GM23248 (cell line): ENCODE measurements around the gene CNOT10. TPM values are rescaled to one million over a fixed set of nuclear protein-coding genes. Genes with fewer than 3 reads are reported as not detected.
A peak's percentile ranks its signal among the peaks of the same experiment; 100 is the strongest.

Experiments
- DNase-seq: peaks from one replicate; pipeline ENCODE4 v3.0.0-alpha.2; 2015
- H2AFZ ChIP-seq: fragments of 200-600 bp; sonication (generic); 2 replicates; pipeline ENCODE4 v1.6.1; 2016; ENCODE audit warnings: antibody characterized with exemption
- H3F3A ChIP-seq: fragments of 200-600 bp; sonication (generic); 2 replicates; pipeline ENCODE4 v1.6.1; 2016; ENCODE audit warnings: mild to moderate bottlenecking, antibody characterized with exemption, mixed run types; ENCODE audit not compliant: insufficient read depth
- H3K27ac ChIP-seq: fragments of 200-600 bp; sonication (generic); 2 replicates; pipeline ENCODE4 v1.5.1; 2016; ENCODE audit warnings: mild to moderate bottlenecking
- H3K27me3 ChIP-seq: fragments of 200-600 bp; sonication (generic); replicated peaks from 2 replicates; pipeline ENCODE4 v1.6.1; 2016; ENCODE audit warnings: mild to moderate bottlenecking; ENCODE audit not compliant: insufficient read depth
- H3K36me3 ChIP-seq: fragments of 200-600 bp; sonication (generic); 2 replicates; pipeline ENCODE4 v1.6.1; 2016; ENCODE audit warnings: low read depth, mild to moderate bottlenecking
- H3K4me1 ChIP-seq: fragments of 200-600 bp; sonication (generic); 2 replicates; pipeline ENCODE4 v1.6.1; 2016; ENCODE audit warnings: mild to moderate bottlenecking; ENCODE audit not compliant: insufficient read depth
- H3K4me2 ChIP-seq: fragments of 200-600 bp; sonication (generic); one replicate; pipeline ENCODE4 v1.6.1; 2016; ENCODE audit warnings: mild to moderate bottlenecking; ENCODE audit not compliant: unreplicated experiment
- H3K4me3 ChIP-seq: fragments of 200-600 bp; sonication (generic); 2 replicates; pipeline ENCODE4 v1.5.1; 2016; ENCODE audit warnings: mild to moderate bottlenecking
- H3K79me2 ChIP-seq: fragments of 200-600 bp; sonication (generic); 2 replicates; pipeline ENCODE4 v1.6.1; 2016; ENCODE audit warnings: mild to moderate bottlenecking; ENCODE audit not compliant: insufficient read depth
- H3K9ac ChIP-seq: fragments of 200-600 bp; sonication (generic); 2 replicates; pipeline ENCODE4 v1.6.1; 2016; ENCODE audit warnings: mild to moderate bottlenecking
- H3K9me2 ChIP-seq: fragments of 200-600 bp; sonication (generic); 2 replicates; pipeline ENCODE4 v1.6.1; 2016; ENCODE audit warnings: mixed run types, mild to moderate bottlenecking, moderate library complexity; ENCODE audit not compliant: insufficient read depth
- H3K9me3 ChIP-seq: fragments of 200-600 bp; sonication (generic); one replicate; pipeline ENCODE4 v1.6.1; 2017; ENCODE audit warnings: low read depth
- H4K20me1 ChIP-seq: fragments of 200-600 bp; sonication (generic); 2 replicates; pipeline ENCODE4 v1.6.0; 2016; ENCODE audit not compliant: insufficient read depth
- EZH2 ChIP-seq: fragments of 200-600 bp; sonication (generic); IDR thresholded peaks from 2 replicates; pipeline ENCODE4 v1.6.1; 2018; ENCODE audit warnings: antibody characterized with exemption, mild to moderate bottlenecking; ENCODE audit not compliant: insufficient read depth, poor library complexity, severe bottlenecking
- EZH2phosphoT487 ChIP-seq: fragments of 200-600 bp; sonication (generic); IDR thresholded peaks from 2 replicates; pipeline ENCODE4 v1.6.1; 2018; ENCODE audit warnings: antibody characterized with exemption, moderate library complexity, mild to moderate bottlenecking, low read depth; ENCODE audit not compliant: insufficient read depth
- WGBS, 2 experiments: methylation state at CpG; one replicate each; pipeline ENCODE4 v1.1.6; 2015 to 2017; ENCODE audit warnings: low lambda C conversion rate in 2 of 2, low coverage in 1 of 2; ENCODE audit errors: missing lambda C conversion rate in 2 of 2; 5-methylcytosine and 5-hydroxymethylcytosine counted together
- in situ Hi-C: fragments of 300-500 bp; cut with MboI; formaldehyde crosslinking; loops from 2 replicates; pipeline ENCODE4 v1.15.0; 2020
- polyA plus RNA-seq: library from polyadenylated mRNA; unstranded; fragments of >200 nt; fragmentation: Nextera tagmentation; extraction: Ambion mirVana; gene quantifications from 2 replicates; pipeline ENCODE4 v1.2.1, GENCODE V29; 2016
- total RNA-seq: library from RNA; depleted of rRNA; stranded (reverse); fragments of >200 nt; shearing (Covaris generic); gene quantifications from 2 replicates; pipeline ENCODE4 v1.2.3, GENCODE V29; 2014

The CNOT10 gene
- total and polyA plus RNA-seq, 2 experiments from 2014 or later, result 18.3 to 19.5 TPM

- TF ChIP-seq EZH2phosphoT487 (no peak), EZH2 (no peak)
- H3K27ac ChIP-seq, result no peak overlapping the region
Observed at GRCh38 chr3:32698506-32698905, 13.5 kb downstream of the CNOT10 start.

GRCh38 chr3:32699429-32699828 is 14.4 kb downstream of the CNOT10 start:
- Histone ChIP-seq H3K9ac (no peak overlapping the region), H3K4me2 (no peak overlapping the region), H3K4me3 (no peak overlapping the region), H3K9me3 (no peaks in the 10 kb centered on the region), H3K27ac (no peak overlapping the region), H4K20me1 (no peaks in the 10 kb centered on the region), H3K79me2 (peaks cover 87% of the 10 kb centered on the region), H3K27me3 (no peaks in the 10 kb centered on the region), H3K9me2 (no peaks in the 10 kb centered on the region), H2AFZ (no peak overlapping the region), H3K36me3 (no peaks in the 10 kb centered on the region), H3K4me1 (no peaks in the 10 kb centered on the region), H3F3A (no peaks in the 10 kb centered on the region)
- TF ChIP-seq EZH2phosphoT487 (no peak), EZH2 (no peak)
- in situ Hi-C loops, result no loop called here
- 90 to 96% methylated on average over 2 of the region's 2 CpGs for WGBS, 2 experiments
- DNase-seq, result no peak

More at GRCh38 chr3:32698506-32698905, 13.5 kb downstream of the CNOT10 start:
- no peak overlapping the region for H3K4me3 ChIP-seq
- no peaks in the 10 kb centered on the region for H4K20me1 ChIP-seq
- 0 out of 2 replicates have a peak, but pooled peaks cover 4% of the 10 kb centered on the region for H3K36me3 ChIP-seq
- H3K4me1 ChIP-seq, result no peaks in the 10 kb centered on the region
- in situ Hi-C loops, result no loop called here
- H3F3A ChIP-seq, result no peaks in the 10 kb centered on the region
- H3K9me2 ChIP-seq, result no peaks in the 10 kb centered on the region
- no peaks in the 10 kb centered on the region for H3K27me3 ChIP-seq
- no peaks in the 10 kb centered on the region for H3K9me3 ChIP-seq
- H3K79me2 ChIP-seq, result peaks cover 93% of the 10 kb centered on the region
- H2AFZ ChIP-seq, result no peak overlapping the region
- no peak overlapping the region for H3K4me2 ChIP-seq
- no peak for DNase-seq
- WGBS, 2 experiments, result 55 to 58% methylated on average over 2 of the region's 2 CpGs
- H3K9ac ChIP-seq, result no peak overlapping the region

GRCh38 chr3:32700244-32700643 is 15.3 kb downstream of the CNOT10 start:
- no peaks in the 10 kb centered on the region for H3K9me2 ChIP-seq
- no peaks in the 10 kb centered on the region for H3F3A ChIP-seq
- H3K36me3 ChIP-seq, result no peaks in the 10 kb centered on the region
- H2AFZ ChIP-seq, result no peak overlapping the region
- H3K9ac ChIP-seq, result no peak overlapping the region
- no peaks in the 10 kb centered on the region for H3K4me1 ChIP-seq
- no peaks in the 10 kb centered on the region for H4K20me1 ChIP-seq
- H3K27me3 ChIP-seq, result no peaks in the 10 kb centered on the region
- in situ Hi-C loops, result no loop called here
- no peak overlapping the region for H3K4me3 ChIP-seq
- peaks cover 79% of the 10 kb centered on the region for H3K79me2 ChIP-seq
- DNase-seq, result no peak
- TF ChIP-seq EZH2phosphoT487 (no peak), EZH2 (no peak)
- no peak overlapping the region for H3K27ac ChIP-seq
- H3K9me3 ChIP-seq, result no peaks in the 10 kb centered on the region
- 79 to 81% methylated on average over 6 of the region's 6 CpGs for WGBS, 2 experiments
- no peak overlapping the region for H3K4me2 ChIP-seq

- Histone ChIP-seq H3K9me2 (no peaks in the 10 kb centered on the region), H3K27me3 (no peaks in the 10 kb centered on the region), H3K4me1 (peaks cover 11% of the 10 kb centered on the region; the same call in 1 of the 2 replicates), H3F3A (peaks cover 15% of the 10 kb centered on the region; the same call in 1 of the 2 replicates), H3K9ac (no peak overlapping the region), H2AFZ (no peak overlapping the region), H3K9me3 (no peaks in the 10 kb centered on the region), H4K20me1 (no peaks in the 10 kb centered on the region), H3K4me2 (peak overlapping the region; percentile 14), H3K79me2 (peaks cover 53% of the 10 kb centered on the region), H3K4me3 (no peak overlapping the region), H3K27ac (no peak overlapping the region), H3K36me3 (no peaks in the 10 kb centered on the region)
- DNase-seq, result no peak
- WGBS, 2 experiments, result 96 to 97% methylated on average over 1 of the region's 1 CpG
- in situ Hi-C loops, result no loop called here
- TF ChIP-seq EZH2, result no peak
- TF ChIP-seq EZH2phosphoT487, result no peak
Observed at GRCh38 chr3:32703491-32703972, 18.5 kb downstream of the CNOT10 start.
